Fibroblast of skin of right quadriceps (primary cell): Measurements from ENCODE around the gene MIF4GD.
"Not testable (repeated sequence)": the region's sequence is repeated elsewhere in the genome, so short reads cannot be mapped to it uniquely, and the experiment has no call there.

ENCODE experiments used
- DNase-seq: peaks from one replicate; pipeline ENCODE4 v3.0.0-alpha.2; 2013

Gene MIF4GD

DNA sequence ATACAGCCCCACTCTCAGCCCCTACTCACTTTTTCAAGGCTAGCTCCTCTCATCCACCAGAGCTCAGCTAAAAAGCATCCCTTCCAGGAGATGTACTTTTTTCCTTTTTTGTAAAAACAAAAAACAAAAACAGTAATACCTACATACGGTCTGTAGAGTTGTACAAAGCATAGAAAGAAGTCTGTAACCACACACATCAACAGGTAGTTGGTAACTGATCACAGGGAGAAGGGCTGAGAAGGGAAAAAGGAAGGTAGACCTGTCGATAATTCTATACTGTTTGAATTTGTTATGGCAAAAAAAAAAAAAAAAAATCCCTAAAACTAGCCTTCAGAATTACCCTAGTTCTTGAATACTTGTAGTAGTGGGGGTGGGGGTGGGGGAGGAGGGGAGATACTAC, 17.3 kb upstream of the MIF4GD start:
- no peak for DNase-seq

DNA sequence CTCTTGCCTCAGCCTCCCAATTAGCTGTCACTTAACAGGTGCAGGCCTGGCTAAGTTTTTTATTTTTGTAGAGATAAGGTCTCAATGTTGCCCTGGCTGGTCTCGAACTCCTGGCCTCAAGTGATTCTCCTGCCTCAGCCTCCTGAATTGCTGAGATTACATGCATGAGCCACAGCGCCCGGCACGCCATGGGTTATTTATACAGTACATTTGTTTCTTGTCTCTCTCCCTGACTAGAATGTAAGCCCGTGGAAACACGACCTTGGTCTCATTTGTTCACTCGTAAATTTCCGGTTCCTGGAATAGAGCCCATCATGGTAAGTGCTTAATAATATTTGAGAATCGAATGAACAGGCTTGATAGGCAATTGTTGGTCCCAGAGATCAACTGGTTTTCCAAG, 16.2 kb upstream of the MIF4GD start:
- no peak for DNase-seq

DNA sequence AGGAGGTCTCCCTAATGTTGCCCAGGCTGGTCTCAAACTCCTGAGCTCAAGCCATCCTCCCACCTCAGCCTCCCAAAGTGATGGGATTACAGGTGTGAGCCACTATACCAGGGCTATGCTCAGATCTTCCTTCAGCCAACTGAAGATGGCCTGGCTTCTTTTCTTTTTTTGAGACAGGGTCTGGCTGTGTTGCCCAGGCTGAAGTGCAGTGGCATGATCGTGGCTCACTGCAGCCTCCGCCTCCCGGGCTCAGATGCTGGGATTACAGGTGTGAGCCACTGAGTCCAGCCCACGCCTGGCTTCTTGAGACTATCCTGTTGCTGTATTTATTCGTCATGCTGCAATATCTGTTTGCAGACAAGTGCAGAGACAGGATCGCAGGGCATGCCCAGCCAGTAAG, 14.1 kb upstream of the MIF4GD start:
- DNase-seq, result no peak

DNA sequence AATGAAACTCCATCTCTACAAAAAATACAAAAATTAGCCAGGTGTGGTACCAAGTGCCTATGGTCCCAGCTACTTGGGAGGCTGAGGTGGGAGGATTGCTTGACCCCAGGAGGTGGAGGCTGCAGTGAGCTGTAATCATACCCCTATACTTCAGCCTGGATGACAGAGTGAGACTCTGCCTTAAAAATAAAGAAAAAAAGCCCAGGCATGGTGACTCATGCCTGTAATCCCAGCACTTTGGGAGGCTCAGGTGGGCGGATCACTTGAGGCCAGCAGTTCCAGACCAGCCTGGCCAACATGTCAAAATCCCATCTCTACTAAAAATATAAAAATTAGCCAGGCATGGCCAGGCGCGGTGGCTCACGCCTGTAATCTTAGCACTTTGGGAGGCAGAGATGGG, 9.2 kb upstream of the MIF4GD start:
- not testable (repeated sequence) for DNase-seq

DNA sequence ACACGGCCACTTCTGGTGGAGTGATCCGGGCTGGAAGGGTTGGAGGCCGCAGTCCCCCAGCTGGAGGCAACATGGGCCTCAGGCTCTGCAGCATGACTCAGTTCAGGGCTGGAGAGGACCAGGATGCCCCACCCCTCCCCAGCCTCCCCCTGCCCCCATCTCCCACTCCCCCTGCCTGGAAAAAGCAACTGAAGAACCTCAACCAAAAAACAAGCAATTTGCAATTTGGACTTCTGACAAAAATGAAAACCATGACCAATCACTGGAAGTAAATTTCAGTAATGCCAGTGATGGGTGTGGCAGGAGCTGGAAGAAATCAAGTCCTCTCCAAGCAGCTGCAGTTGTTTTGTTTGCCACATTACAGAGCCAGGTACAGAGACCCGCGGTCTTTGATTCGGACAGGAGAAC, 6.6 kb upstream of the MIF4GD start:
- DNase-seq, result peak; percentile 59

DNA sequence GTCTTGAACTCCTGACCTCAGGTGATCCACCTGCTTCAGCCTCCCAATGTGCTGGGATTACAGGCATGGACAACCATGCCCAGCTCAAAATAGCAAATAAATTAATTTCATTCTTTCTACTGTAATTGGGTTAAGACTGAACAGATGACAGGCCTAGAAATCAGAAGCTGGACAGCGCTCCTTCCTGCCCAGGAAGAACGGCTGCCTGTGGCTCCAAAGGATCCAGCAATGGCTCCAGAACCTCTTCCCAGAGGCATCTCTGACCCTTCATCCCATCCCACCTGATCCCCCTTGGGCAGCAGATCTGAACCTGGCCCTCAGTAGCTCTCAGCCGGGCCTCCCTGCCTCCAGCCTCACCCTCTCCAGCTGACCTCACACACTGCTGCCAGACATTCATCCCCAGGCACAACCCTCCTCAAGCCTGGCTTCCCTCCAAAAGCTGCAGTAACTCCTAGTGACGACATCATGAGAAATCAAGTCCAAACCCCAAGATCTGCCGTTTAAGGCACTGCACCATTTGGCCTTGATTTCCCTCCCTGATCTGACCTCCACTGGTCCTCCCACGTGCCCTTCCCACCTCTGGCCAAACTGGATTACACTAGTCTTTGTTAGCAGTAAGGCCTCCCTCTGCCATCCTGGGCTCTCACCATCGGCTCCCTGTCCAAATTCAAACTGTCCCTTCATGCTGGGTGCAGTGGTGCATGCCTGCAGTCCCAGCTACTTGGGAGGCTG, 3.1 kb upstream of the MIF4GD start:
- DNase-seq, result peak; percentile 54

DNA sequence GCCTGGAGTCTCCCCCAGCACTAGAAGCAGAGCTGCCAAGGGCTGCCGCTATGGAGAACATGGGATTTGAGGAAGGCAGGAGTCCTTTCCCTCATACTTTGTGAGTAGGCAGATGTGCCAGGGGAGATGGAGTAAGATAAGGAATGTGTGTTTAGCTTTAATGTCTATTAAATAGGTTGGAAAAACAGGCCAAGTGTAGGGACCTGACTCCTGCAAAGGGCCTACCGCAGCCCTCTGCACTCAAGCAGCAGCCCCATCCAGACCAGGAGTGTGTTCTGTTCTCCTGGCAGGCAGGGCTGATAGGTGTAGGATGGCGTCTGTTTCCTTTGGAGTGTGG, 1.8 kb upstream of the MIF4GD start:
- no peak for DNase-seq

DNA sequence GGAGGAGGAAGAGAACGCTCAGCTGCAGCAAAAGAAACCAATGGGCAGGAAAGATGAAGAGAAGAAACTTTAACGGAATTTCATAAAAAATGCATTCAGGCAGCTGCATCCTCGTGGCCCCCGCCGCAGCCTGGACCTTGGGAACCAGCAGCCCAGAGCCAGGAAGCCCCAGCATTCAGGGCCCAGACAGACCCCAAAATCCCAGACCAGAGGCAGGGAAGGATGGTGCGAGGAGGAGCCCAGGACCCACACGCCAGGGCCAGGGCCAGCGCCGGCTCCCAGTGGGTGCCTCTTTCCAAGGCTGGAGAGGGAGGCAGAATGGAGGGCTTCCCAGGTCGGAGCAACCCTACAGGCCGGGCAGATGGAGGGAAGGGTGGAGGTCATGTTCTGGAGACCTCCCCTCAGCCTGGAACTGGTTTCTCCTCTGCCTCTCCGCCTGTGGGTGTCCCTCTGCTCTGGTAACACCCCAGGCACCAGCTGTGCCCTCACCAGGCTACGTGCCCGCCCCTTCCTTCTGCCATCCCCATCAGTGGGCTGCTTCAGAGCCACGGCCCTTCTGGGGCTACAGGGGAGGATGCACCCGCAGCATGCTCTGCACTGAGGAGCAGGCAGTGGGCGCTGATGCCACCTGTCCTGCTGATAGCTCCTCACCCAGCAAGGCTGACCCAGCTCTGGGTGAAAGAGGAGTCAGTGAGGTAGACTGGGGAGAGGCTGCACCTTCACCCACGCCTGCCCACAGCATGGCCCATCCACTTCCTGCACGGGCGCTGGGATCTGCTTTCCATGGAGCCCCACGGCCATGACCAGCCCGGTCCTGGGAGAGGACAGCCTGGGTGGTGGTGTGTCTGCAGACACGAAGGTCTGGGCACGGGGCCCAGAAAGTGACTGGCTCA, 1.2 kb upstream of the MIF4GD start:
- no peak for DNase-seq

DNA sequence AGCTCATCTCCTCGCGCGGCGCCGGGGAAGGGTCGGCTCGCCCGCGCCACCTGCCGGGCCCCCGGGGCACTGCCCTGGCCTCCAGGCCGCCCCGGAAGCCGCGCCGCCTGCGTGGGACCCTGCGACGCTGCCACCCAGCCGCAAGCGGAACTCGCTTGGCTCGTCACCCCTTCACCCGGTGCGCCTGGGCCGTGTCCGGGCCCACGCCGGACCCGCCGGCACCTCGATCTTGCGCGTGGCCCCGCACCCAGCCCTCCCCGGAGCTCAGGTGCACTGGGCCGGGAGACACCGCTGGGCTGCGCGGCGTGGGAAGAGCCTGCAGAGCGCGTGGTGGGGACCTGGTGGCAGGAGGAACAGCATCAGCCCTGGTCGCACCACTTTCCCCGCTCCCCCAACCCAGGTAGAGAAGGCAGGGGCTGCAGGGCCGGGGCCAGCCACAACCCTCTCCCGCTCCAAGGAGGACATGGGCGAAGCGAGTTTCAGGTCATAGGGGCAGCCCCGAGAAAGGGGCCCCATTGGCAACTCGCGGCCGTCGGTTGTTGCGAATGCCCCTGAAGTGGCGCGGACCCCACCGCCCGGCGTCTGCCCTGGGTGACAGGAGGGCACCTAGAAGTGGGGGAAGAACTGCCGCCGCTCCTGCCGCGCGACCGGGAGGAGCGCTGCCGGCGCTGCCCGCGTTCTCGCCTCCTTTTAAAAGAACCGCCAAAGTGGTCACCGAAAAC, 363 bp upstream of the MIF4GD start:
- peak; percentile 71 for DNase-seq

DNA sequence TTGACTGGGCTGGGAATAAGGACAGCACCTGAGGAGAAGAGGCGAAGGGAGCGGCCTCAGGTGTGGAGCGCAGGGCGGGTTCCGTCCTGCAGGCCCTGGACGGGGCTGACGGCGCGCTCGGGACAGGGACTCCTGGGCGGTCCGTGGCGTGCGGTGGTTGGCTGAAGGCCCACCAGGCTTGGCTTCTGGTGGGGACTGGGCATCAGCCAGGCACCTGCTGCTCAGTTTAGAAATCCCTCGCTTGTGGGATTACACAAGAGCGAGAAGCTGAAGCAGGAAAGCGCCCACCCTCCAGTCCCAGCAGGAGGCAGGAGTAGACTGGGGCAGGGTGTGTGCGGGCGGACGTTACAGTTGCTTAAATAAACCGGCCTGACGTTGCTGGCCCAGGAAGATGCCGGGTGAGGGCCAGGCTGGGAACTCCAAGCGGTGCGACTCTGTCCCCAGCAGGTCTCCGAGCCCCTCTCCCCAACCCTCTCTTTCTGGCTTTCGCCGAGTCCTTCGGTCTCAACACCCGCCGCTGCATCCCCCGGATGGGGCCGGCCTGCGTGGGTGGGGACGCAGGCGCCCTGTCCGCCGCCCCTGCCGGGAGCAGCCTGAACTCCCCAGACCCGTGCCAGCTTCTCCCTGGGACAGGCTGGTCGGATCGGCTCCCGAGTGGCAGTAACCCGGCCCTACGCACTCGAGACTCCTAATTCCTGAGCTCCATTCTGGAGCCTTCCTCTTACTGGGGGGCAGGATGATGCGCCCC, 639 bp downstream of the MIF4GD start:
- DNase-seq, result peak; percentile 65

DNA sequence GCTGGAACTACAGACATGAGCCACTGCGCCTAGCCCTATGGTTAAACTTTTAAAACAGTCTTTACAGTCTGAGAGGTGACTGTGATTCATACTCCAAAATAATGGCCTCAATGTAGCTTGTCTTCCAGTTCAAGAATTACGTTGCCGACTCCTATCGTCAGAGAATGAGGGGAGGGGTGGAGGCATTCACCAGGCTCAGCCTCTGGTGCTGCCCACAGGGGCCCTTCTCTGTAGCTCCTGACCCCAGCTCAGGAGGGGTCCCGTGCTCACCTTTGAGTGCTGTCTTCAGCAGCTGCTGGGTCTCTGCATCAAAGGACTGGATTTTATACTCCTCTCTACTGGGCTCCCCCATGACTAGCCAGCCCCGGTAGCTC, 1.2 kb downstream of the MIF4GD start:
- DNase-seq, result no peak

DNA sequence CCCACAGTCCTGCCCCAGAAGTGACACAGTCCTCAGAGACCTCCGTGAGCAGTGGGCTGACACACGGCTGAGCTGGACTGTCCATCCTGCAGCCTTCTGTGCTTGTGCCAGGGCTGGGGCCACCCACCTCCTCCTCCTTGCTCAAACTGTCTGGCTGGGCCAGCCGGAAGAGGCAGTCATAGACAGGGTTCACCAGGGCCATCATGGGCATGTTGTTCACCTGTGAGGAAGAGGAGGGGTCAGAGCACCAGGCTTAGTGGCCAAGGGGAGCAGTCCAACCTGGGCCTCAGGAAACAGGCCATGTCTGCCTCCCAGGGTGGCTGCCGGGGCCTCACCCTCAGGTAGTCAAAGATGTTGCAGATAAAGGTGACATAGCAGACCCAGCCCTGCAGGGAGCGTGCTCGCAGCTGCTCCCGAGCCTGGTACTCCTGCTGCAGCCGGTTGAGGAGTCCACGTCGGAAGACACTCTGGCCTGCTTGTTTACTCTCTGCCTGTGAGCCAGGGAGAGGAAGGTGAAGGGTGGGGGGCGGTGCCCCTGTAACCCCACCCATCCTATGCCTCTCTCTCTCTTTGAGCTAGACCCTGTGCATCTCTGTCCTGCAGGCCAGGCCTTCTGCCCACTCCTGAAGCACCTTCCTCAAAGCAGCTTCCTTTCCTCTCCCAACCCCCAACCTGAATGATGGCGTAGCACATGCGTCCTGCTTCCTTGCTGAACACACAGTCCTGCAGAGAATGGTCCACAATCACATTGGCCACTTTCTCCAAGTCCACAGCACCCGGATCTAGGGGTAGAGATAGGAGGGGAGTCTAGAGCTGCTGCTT, 3.4 kb downstream of the MIF4GD start:
- DNase-seq, result no peak

DNA sequence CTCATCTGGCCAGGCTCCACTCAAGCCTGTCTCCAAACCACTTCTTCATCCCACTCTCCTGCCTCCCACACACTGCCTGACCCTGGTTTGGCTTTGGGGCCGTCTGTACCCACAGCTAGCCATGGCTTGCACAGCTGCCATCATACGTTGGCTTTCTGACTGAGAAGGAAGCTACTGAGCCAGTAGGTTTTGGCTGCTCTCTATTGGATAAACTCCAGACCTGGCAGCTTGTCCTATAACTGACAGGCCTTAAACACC, 3.9 kb downstream of the MIF4GD start:
- DNase-seq, result no peak

DNA sequence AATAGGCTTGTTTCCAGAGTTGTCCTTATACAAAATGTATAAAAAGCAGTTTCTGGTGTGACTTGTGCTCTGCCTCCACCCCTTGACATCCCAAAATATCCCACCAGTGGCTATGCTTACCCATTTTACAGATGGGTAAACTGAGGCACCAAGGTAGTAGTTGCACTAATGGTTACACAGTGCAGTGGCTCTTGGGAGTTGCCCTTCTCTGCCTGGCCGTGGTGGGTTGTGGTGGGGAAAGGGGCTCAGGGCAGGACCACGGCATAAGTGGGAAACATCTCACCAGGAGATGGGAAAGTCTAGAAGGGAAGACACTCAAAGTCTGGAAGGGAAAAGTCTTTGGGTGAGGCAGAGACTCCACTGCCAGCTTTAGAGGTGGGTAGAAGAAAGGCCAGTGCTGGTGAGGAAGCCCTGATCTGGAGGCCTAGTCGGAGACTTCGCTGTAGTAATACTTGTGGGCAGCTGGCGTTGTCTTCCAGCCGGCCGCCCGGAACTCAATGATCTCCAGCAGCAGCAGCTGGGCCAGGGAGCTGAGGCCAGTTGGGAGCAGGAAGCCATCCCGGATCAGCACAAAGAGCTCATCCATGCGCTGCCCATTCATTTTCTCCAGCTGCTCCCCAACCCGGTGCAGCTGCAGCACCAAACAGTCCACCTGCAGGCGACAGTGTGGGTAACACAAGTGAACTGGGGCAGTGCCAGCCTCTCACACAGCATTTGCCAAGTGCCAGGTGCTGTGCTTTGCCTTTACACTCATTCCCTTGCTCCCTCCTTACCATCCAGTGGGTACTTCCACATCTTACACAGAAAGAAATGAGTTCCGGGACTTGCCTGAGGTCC, 4.5 kb downstream of the MIF4GD start:
- DNase-seq, result no peak

DNA sequence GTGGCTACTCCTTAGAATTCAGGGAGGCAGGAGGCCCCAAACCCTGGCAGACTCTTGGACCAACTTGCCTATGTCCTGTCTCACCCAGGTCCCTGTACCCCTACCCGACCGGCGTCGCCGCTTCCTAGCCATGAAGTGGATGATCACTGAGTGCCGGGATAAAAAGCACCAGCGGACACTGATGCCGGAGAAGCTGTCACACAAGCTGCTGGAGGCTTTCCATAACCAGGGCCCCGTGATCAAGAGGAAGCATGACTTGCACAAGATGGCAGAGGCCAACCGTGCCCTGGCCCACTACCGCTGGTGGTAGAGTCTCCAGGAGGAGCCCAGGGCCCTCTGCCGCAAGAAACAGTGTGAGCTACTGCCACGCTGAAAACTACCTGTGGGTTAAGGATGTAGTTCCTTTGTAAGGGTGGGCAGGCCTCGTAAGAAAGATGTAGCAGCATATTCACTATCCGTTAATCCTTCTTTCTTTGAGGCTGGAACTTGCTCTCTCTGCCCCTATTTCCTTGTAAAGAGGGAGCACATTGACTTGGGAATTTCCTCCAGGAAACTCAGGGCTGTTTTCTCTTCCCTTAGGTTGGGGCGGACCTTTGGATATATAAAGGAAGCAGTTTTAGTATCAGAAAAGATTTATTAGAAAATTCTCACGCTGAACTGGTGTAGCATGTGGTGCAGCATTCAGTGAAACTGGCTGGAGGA, 5.3 kb downstream of the MIF4GD start:
- no peak for DNase-seq

DNA sequence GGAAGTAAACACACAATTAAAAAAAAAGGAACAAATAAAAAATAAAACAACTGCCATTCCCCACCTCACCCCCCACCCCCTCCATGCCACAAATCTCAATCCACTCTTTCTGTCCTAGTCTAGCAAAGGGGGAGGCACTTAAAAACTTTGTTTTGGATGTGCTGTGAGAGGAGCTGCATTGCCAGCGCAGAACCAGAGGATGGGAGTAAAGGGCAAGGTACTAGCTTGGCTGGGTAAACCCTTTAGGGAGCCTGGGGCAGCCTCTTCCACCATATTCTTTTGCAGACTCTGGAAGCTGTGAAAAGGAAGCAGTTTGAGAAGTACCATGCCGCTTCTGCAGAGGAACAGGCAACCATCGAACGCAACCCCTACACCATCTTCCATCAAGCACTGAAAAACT, 8.0 kb downstream of the MIF4GD start:
- no peak for DNase-seq

DNA sequence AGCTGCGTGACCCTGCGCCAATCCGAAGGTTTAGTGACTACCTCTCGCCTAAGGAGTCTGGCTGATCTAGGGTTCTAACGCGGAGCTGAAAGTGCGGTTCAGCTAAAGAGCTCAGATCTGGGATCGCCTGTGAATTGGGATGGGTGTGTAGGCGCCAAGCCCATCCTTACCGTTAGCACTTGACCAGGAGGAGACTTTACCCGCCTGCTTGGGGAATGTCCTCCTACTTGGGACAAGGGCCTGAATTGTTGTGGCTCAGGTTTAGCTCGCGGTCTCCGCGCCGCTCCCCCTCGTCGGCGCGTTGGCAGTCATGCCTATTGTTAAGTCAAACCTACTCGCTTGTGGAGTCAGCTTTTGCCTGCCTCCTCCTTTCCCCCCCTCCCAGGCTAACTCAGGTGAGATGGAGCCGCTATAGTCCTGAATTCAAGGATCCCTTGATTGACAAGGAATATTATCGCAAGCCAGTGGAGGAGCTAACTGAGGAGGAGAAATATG, 8.9 kb downstream of the MIF4GD start:
- no peak for DNase-seq

DNA sequence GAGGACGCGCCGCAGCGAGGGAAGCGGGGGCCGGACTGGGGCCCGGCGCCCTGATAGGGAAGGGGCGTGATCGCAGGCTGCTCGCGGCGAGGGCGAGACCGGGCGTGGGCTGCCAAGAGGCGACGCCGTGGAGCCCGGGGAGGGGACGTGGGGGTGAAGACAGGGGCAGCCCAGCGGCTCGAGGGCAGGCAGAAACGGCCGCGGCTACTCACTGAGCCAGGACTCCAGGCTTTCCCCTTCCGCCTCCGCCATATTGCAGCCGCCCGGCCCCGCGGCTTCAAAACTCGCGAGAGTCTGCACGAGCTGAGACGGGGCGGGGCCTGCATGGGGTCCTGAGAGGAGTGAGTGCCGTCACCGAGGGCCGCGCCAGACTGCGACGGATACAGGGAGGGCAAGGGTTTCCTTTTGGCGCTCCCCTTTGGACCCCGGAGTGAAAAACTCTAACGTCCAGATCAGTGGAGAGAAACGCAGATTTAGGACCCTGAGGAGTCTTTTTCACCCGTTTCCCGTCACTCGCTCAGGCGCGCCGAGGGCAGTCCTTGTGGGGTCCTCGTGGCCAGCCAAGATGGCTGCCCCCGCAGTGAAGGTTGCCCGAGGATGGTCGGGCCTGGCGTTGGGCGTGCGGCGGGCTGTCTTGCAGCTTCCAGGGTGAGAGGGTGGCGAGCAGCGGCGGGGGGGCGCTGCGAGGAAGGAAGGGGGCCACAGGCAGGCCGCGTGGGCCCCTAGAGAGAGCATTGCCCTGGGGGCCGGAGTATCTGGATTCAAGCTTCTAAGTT, 9.5 kb downstream of the MIF4GD start, which contains the start of the genes GGA3 and MRPS7:
Gene GGA3 (minus strand): TSS at position 271 of the 776 bp plus-strand sequence. CDS start 19 bp downstream, at position 252.
Gene MRPS7 (plus strand): TSS at position 544 of the 776 bp plus-strand sequence. CDS start 22 bp downstream, at position 566.
- DNase-seq, result peak; percentile 93

DNA sequence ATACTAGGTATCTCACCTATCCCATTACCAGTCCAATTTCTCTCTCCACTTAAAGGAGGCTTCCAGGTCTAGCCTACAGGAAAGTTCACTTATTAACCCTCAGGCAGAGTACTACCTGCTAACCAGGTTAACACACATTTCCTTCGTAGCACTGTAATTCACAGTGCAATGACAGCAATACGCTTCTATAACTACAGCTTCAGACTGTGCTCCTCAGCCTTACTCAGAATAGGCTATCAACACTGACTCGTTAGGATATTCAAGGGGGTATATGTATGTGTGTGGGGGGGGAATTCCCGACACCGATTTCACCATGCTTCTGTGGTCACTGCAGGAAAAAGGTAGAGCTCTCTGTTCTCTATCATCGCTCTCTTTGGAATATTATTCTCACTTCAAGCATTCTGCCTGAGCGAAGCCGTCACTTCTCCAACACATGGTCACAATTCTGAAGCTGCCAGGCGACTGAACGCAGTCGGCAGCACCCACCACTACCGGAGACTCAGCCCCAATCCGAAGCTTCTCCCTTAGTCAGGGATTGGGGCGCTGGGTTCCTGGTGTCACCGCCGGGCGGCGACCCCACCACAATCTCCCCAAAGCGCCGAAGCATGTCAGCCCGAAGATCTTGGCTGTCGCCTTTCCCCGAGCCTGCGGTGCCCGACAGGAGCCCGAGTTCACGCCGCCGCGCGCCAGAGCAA, 10.2 kb downstream of the MIF4GD start:
- DNase-seq, result no peak
